ENCODE data around the gene GMEB2. TPM values are rescaled to one million over a fixed set of nuclear protein-coding genes. Genes with fewer than 3 reads are reported as not detected.
"Not testable (repeated sequence)": the region's sequence is repeated elsewhere in the genome, so short reads cannot be mapped to it uniquely, and the experiment has no call there.

GMEB2 gene
- polyA plus RNA-seq, 1 experiment: 6.3 TPM

- H3K27me3 ChIP-seq (ENCODE audit: control insufficient read depth, insufficient read depth, low read length): no peaks in the 10 kb centered on the region
- CTCF ChIA-PET: interaction anchor here (0.5 to 1.0 kb wide), 2 partner anchors 23 to 410 kb away, joined by 3 to 6 read pairs; no protein-coding TSS in a partner anchor
- no peak overlapping the region for H3K4me3 ChIP-seq (ENCODE audit: low read depth, low read length)
- no peak for TF ChIP-seq CTCF (IDR thresholded peaks at IDR 0.05; ENCODE audit: low read depth, low read length)
- peaks cover 6% of the 10 kb centered on the region; the same call in 1 of the 2 replicates for H3K9me3 ChIP-seq (ENCODE audit: control insufficient read depth, insufficient read depth, low read length)
- no peak overlapping the region for H3K27ac ChIP-seq (ENCODE audit: low read depth, low read length)
- DNase-seq (ENCODE audit: low read depth, low spot score): no peak
- POLR2A ChIA-PET: no interaction called here
Observed at GRCh38 chr20:63560856-63561609, 65.9 kb downstream of the GMEB2 start.

- DNase-seq (ENCODE audit: low read depth, low spot score): no peak
- ChIA-PET CTCF (interaction anchor here (0.5 kb wide), 1 partner anchor 411 kb away, joined by 6 read pairs; no protein-coding TSS in a partner anchor), POLR2A (no interaction called here)
- no peak overlapping the region for H3K27ac ChIP-seq (ENCODE audit: low read depth, low read length)
- TF ChIP-seq CTCF (IDR thresholded peaks at IDR 0.05; ENCODE audit: low read depth, low read length): no peak
- H3K27me3 ChIP-seq (ENCODE audit: control insufficient read depth, insufficient read depth, low read length): no peaks in the 10 kb centered on the region
- no peak overlapping the region for H3K4me3 ChIP-seq (ENCODE audit: low read depth, low read length)
- H3K9me3 ChIP-seq (ENCODE audit: control insufficient read depth, insufficient read depth, low read length): peaks cover 6% of the 10 kb centered on the region; the same call in 1 of the 2 replicates
Observed at GRCh38 chr20:63560333-63560805, 66.5 kb downstream of the GMEB2 start.

- POLR2A ChIA-PET: not testable (repeated sequence)
Observed at GRCh38 chr20:63559485-63560332, 67.2 kb downstream of the GMEB2 start.

GRCh38 chr20:63558804-63559484 lies 68.0 kb downstream of the GMEB2 start:
- H3K9me3 ChIP-seq (ENCODE audit: control insufficient read depth, insufficient read depth, low read length): peaks cover 6% of the 10 kb centered on the region; the same call in 1 of the 2 replicates
- ChIA-PET CTCF (no interaction called here), POLR2A (no interaction called here)
- no peak overlapping the region for H3K4me3 ChIP-seq (ENCODE audit: low read depth, low read length)
- no peaks in the 10 kb centered on the region for H3K27me3 ChIP-seq (ENCODE audit: control insufficient read depth, insufficient read depth, low read length)
- TF ChIP-seq CTCF (IDR thresholded peaks at IDR 0.05; ENCODE audit: low read depth, low read length): no peak
- no peak for DNase-seq (ENCODE audit: low read depth, low spot score)
- no peak overlapping the region for H3K27ac ChIP-seq (ENCODE audit: low read depth, low read length)

More at GRCh38 chr20:63559485-63560332, 67.2 kb downstream of the GMEB2 start:
- H3K9me3 ChIP-seq (ENCODE audit: control insufficient read depth, insufficient read depth, low read length); H3K27me3 ChIP-seq (ENCODE audit: control insufficient read depth, insufficient read depth, low read length); DNase-seq (ENCODE audit: low read depth, low spot score); H3K27ac ChIP-seq (ENCODE audit: low read depth, low read length); H3K4me3 ChIP-seq (ENCODE audit: low read depth, low read length); CTCF ChIA-PET: not testable (repeated sequence)

- Histone ChIP-seq H3K27me3 (ENCODE audit: control insufficient read depth, insufficient read depth, low read length) (peaks cover 2% of the 10 kb centered on the region), H3K9me3 (ENCODE audit: control insufficient read depth, insufficient read depth, low read length) (peaks cover 15% of the 10 kb centered on the region; the same call in 1 of the 2 replicates), H3K4me3 (ENCODE audit: low read depth, low read length) (no peak overlapping the region), H3K27ac (ENCODE audit: low read depth, low read length) (no peak overlapping the region)
- no peak for DNase-seq (ENCODE audit: low read depth, low spot score)
- ChIA-PET POLR2A (interaction anchor here (0.6 kb wide), 1 partner anchor 14 kb away, joined by 3 read pairs; no protein-coding TSS in a partner anchor), CTCF (no interaction called here)
- TF ChIP-seq CTCF (IDR thresholded peaks at IDR 0.05; ENCODE audit: low read depth, low read length): no peak
Observed at GRCh38 chr20:63557481-63557891, 69.4 kb downstream of the GMEB2 start.
